Activated T-cell treated with anti-CD3 and anti-CD28 coated beads, Interleukin-2, amount 50 U/mL, for 24 hours (primary cell): ENCODE data around the gene MRTFB.
A peak's percentile ranks its signal among the peaks of the same experiment; 100 is the strongest.

Experiments
- DNase-seq: peaks from one replicate; pipeline ENCODE4 v3.0.0-alpha.2; 2020
- H3K27ac Mint-ChIP-seq: 2 replicates; pipeline ENCODE4 v1.8.0; 2020; ENCODE audit warnings: mild to moderate bottlenecking, mixed read lengths
- H3K27me3 Mint-ChIP-seq: 2 replicates; pipeline ENCODE4 v1.8.0; 2020; ENCODE audit warnings: mixed read lengths
- H3K36me3 Mint-ChIP-seq: 2 replicates; pipeline ENCODE4 v1.8.0; 2020; ENCODE audit warnings: low read depth, mixed read lengths
- H3K4me1 Mint-ChIP-seq: 2 replicates; pipeline ENCODE4 v1.8.0; 2020; ENCODE audit warnings: low read depth, mixed read lengths
- H3K4me3 Mint-ChIP-seq: 2 replicates; pipeline ENCODE4 v1.8.0; 2020; ENCODE audit warnings: mild to moderate bottlenecking, moderate library complexity, mixed read lengths
- H3K9me3 Mint-ChIP-seq: 2 replicates; pipeline ENCODE4 v1.8.0; 2020; ENCODE audit warnings: mixed read lengths

The MRTFB gene

DNA sequence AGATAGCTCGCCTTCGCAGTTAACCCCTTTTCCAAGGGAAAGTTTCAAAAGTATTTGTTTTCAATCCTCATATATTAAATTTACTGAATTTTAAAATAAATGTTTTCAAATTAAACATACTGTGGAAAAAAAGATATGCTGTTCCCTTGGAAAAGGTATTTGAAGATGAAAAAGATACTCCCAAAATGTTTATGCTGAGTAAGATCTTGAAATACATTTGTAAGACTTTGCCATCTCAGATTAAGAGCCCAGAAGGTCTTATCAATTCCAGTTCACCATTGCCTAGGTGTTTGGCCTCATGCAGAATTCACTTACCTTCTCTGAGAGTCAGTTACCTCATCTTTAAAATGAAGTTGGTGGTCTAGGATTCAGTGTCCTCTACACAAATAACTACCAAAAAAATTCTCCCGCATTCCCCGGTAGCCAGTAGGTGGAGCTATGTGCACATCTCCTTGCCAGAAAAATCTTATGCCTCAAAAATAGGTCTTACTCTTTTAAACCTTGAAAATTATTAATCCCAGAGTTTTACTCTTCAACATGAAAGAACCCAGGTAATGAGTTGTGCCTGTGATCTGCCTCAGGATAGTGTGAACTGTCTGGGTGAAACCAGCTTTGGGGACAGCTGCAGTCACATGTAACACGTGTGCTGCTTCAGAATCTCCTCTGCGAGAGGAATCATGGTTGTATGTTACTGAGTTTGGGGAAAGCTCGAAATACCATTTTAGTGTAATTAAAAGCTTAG, 178.3 kb downstream of the MRTFB start:
- no peaks in the 10 kb centered on the region for H3K27me3 Mint-ChIP-seq
- no peak overlapping the region for H3K27ac Mint-ChIP-seq
- H3K9me3 Mint-ChIP-seq = no peaks in the 10 kb centered on the region
- H3K4me1 Mint-ChIP-seq = peaks cover 3% of the 10 kb centered on the region
- peaks cover 76% of the 10 kb centered on the region for H3K36me3 Mint-ChIP-seq
- peak; percentile 41 for DNase-seq
- H3K4me3 Mint-ChIP-seq = no peak overlapping the region

GRCh38 chr16:14251419-14251818, 180.3 kb downstream of the MRTFB start:
- Mint-ChIP-seq H3K4me3 (no peak overlapping the region), H3K4me1 (no peaks in the 10 kb centered on the region), H3K27me3 (no peaks in the 10 kb centered on the region), H3K9me3 (no peaks in the 10 kb centered on the region), H3K27ac (no peak overlapping the region), H3K36me3 (peaks cover 74% of the 10 kb centered on the region)
- no peak for DNase-seq

DNA sequence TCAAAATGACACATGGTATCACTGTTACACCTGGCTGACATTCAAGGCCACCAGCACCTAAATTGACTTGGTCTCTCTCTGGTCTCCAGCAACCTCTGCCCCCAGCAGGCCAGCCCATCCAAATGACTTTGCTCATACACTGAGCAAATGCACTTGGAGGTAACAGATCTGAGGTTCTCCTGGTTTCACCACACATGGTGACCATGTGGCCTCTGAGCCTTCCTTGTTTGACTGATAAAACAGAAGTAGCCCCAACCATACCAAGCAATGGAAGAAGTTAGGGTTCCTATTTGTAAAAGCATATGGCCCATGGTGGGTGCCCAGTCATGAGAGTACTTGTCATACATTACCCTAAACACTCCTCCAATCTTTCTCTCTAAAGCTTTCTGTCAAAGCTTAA, 181.7 kb downstream of the MRTFB start:
- no peak for DNase-seq
- Mint-ChIP-seq H3K9me3 (no peaks in the 10 kb centered on the region), H3K27ac (no peak overlapping the region), H3K4me1 (no peaks in the 10 kb centered on the region), H3K36me3 (peaks cover 72% of the 10 kb centered on the region), H3K4me3 (no peak overlapping the region), H3K27me3 (no peaks in the 10 kb centered on the region)

GRCh38 chr16:14263011-14263410, 191.9 kb downstream of the MRTFB start:
- DNase-seq = no peak
- Mint-ChIP-seq H3K9me3 (no peaks in the 10 kb centered on the region), H3K4me1 (no peaks in the 10 kb centered on the region), H3K27me3 (no peaks in the 10 kb centered on the region), H3K36me3 (peaks cover 82% of the 10 kb centered on the region), H3K4me3 (no peak overlapping the region), H3K27ac (no peak overlapping the region)

DNA sequence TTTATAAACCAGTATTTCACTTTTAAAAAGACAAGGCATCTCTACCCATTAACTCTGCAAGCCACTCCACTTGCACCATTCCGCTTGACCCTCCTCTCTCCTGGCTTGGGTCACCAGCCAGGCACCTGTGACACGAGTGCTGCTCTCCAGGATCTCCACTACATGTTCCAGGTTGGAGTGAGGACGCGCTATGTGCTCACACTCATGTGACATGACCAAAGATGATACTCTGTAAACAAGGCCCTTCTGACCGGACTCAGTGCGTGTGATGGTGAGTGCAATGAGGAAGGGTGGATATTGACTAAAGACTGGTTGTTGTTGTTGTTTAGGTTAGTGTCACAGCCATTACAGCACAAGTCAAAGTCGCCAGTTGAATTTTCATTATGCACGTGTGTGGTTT, 192.7 kb downstream of the MRTFB start:
- Mint-ChIP-seq H3K27ac (no peak overlapping the region), H3K36me3 (peaks cover 80% of the 10 kb centered on the region), H3K27me3 (no peaks in the 10 kb centered on the region), H3K9me3 (no peaks in the 10 kb centered on the region), H3K4me3 (no peak overlapping the region), H3K4me1 (no peaks in the 10 kb centered on the region)
- no peak for DNase-seq

DNA sequence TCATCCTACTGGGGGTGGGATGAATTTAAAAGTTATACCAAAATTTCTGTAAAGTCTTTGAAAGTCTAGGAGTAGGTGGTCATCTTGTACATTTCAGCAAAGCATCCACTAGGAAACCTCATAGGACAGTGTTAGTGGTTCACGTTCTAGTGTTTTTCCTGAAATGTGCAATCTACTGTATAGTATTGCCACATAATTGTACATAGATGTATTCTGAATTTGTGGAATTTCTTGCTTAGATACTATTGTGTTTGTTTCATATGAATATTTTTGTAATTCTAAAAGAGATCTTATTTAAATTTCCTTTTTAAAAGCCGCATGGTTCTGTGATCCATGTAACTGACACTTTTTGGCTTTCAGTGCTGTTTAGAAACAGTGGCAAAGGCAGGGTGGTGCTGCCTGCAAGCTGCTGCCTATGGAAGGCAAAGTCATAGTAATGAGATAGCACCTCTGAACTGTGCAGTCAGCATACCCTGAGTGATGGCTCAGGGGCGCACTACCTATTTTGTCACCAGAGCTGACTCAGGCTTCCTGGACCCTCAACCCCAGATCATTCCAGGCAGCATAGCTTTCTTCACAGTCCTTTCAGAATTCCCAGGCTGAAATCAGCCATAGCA, 193.3 kb downstream of the MRTFB start:
- H3K4me3 Mint-ChIP-seq = no peak overlapping the region
- no peak for DNase-seq
- H3K27ac Mint-ChIP-seq = no peak overlapping the region
- H3K4me1 Mint-ChIP-seq = no peaks in the 10 kb centered on the region
- H3K27me3 Mint-ChIP-seq = no peaks in the 10 kb centered on the region
- peaks cover 6% of the 10 kb centered on the region for H3K9me3 Mint-ChIP-seq
- H3K36me3 Mint-ChIP-seq = peaks cover 80% of the 10 kb centered on the region

DNA sequence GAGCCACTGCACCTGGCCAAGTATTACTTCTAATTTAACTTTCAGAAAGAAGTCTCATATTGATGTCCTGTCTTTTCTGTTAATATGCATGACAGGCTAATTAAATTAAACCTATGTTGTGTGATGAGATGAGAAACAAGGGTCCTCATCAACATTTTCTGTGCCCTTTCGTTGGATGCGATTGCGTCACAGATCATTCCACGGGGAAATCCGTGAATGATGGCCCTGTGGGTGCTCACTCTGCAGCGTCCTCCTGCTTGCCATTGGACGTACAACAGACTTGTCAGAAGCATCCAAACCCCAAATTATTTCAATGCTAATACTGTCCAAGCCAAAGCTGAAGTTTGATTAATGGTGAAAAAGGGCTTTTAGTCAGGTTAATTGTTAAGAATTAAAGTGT, 197.0 kb downstream of the MRTFB start:
- no peaks in the 10 kb centered on the region for H3K4me1 Mint-ChIP-seq
- no peak overlapping the region for H3K4me3 Mint-ChIP-seq
- H3K27ac Mint-ChIP-seq = no peak overlapping the region
- H3K36me3 Mint-ChIP-seq = peaks cover 53% of the 10 kb centered on the region
- no peaks in the 10 kb centered on the region for H3K27me3 Mint-ChIP-seq
- H3K9me3 Mint-ChIP-seq = peaks cover 19% of the 10 kb centered on the region
- no peak for DNase-seq

- H3K27me3 Mint-ChIP-seq = no peaks in the 10 kb centered on the region
- DNase-seq = no peak
- H3K27ac Mint-ChIP-seq = no peak overlapping the region
- H3K36me3 Mint-ChIP-seq = no peaks in the 10 kb centered on the region
- H3K4me3 Mint-ChIP-seq = no peak overlapping the region
- H3K4me1 Mint-ChIP-seq = no peaks in the 10 kb centered on the region
- H3K9me3 Mint-ChIP-seq = peaks cover 5% of the 10 kb centered on the region
Measured at GRCh38 chr16:14275934-14276333, 204.8 kb downstream of the MRTFB start.

GRCh38 chr16:14278749-14279148, 207.6 kb downstream of the MRTFB start:
- H3K27me3 Mint-ChIP-seq = no peaks in the 10 kb centered on the region
- no peaks in the 10 kb centered on the region for H3K36me3 Mint-ChIP-seq
- H3K9me3 Mint-ChIP-seq = no peaks in the 10 kb centered on the region
- no peaks in the 10 kb centered on the region for H3K4me1 Mint-ChIP-seq
- no peak overlapping the region for H3K4me3 Mint-ChIP-seq
- DNase-seq = no peak
- H3K27ac Mint-ChIP-seq = no peak overlapping the region

DNA sequence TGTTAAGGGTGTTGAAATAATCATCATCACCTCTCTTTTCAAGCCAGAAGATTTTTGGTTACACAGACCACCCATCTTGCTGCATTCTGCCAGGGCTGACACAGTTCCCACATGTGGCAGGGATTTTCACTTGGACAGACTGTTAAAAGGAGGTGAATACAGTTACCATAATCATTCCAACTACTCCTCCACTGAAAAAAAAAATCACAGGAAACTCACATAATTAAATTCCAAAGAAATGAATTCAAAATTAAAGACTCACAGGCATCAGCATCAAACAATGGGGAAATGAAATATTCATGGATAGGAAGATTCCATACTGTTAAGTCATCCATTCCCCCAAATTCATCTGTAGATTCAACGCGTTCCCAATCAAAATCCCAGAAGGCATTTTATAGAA, 209.4 kb downstream of the MRTFB start:
- peaks cover 7% of the 10 kb centered on the region for H3K4me1 Mint-ChIP-seq
- H3K27ac Mint-ChIP-seq = no peak overlapping the region
- no peak overlapping the region for H3K4me3 Mint-ChIP-seq
- H3K36me3 Mint-ChIP-seq = no peaks in the 10 kb centered on the region
- no peaks in the 10 kb centered on the region for H3K9me3 Mint-ChIP-seq
- no peaks in the 10 kb centered on the region for H3K27me3 Mint-ChIP-seq
- DNase-seq = no peak

DNA sequence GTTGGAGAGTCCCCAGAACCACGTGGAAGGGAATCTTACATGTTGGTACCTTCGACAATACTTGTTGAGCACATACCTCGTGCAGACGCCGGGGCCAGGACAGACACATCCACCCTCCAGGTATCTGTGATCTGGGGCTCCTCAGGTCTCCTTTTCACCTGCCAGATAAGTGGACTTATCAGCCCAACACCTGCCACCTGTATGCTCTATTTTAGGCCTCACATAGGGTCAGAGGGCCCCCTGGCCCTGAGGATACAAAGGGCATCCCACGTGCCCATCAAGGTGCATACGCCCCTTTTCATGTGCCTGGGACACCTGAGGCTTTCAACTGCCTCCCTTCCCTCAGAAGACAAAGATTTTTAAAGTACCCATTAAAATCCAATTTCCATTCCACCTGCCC, 212.7 kb downstream of the MRTFB start:
- no peaks in the 10 kb centered on the region for H3K27me3 Mint-ChIP-seq
- no peak for DNase-seq

DNA sequence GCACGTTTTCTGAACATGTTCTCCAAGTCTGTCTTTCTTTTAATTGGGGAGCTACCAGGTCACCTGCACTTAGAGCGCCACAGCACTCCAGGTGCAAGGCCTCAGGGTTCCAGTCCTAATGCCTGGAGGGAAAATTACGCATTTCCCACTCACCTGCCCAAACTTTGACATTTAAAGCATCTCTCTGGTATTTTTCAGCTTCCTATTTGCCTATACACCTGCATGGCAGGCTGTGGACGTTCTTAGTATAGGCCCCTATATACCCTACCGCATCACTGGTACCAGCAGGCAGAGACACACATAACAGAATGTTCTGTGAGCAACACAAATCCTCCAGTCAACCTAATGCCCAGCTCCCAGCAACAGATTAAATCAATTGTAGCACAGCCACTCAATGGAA, 213.3 kb downstream of the MRTFB start:
- no peaks in the 10 kb centered on the region for H3K27me3 Mint-ChIP-seq
- H3K9me3 Mint-ChIP-seq = peaks cover 8% of the 10 kb centered on the region
- H3K4me3 Mint-ChIP-seq = no peak overlapping the region
- H3K36me3 Mint-ChIP-seq = no peaks in the 10 kb centered on the region
- no peak for DNase-seq
- H3K4me1 Mint-ChIP-seq = peaks cover 14% of the 10 kb centered on the region
- H3K27ac Mint-ChIP-seq = no peak overlapping the region

More for the DNA sequence above, 212.7 kb downstream of the MRTFB start:
- H3K36me3 Mint-ChIP-seq = no peaks in the 10 kb centered on the region
- no peak overlapping the region for H3K27ac Mint-ChIP-seq
- peaks cover 14% of the 10 kb centered on the region for H3K4me1 Mint-ChIP-seq
- no peak overlapping the region for H3K4me3 Mint-ChIP-seq
- H3K9me3 Mint-ChIP-seq = peaks cover 2% of the 10 kb centered on the region

- H3K9me3 Mint-ChIP-seq = peaks cover 14% of the 10 kb centered on the region
- peak overlapping the region; percentile 91 for H3K27ac Mint-ChIP-seq
- peaks cover 14% of the 10 kb centered on the region for H3K4me1 Mint-ChIP-seq
- no peaks in the 10 kb centered on the region for H3K27me3 Mint-ChIP-seq
- H3K36me3 Mint-ChIP-seq = no peaks in the 10 kb centered on the region
- no peak for DNase-seq
- peak overlapping the region; percentile 87 for H3K4me3 Mint-ChIP-seq
Measured at GRCh38 chr16:14284930-14285512, 213.9 kb downstream of the MRTFB start.

- Mint-ChIP-seq H3K36me3 (no peaks in the 10 kb centered on the region), H3K4me3 (peak overlapping the region; percentile 87), H3K27me3 (no peaks in the 10 kb centered on the region), H3K27ac (peak overlapping the region; percentile 91), H3K4me1 (peaks cover 14% of the 10 kb centered on the region), H3K9me3 (peaks cover 18% of the 10 kb centered on the region)
- DNase-seq = peak; percentile 100
Measured at GRCh38 chr16:14285513-14286367, 214.6 kb downstream of the MRTFB start.
